GM19467 (cell line): ENCODE results near the gene ZNF446.
A peak's percentile ranks its signal among the peaks of the same experiment; 100 is the strongest.
"Not testable (repeated sequence)": the region's sequence is repeated elsewhere in the genome, so short reads cannot be mapped to it uniquely, and the experiment has no call there.

ENCODE experiments used
- ATAC-seq: cut with Tn5 transposase; IDR thresholded peaks from one replicate; pipeline ENCODE4 v1.9.1; 2021; ENCODE audit warnings: mild to moderate bottlenecking, moderate library complexity; ENCODE audit not compliant: unreplicated experiment

The ZNF446 gene

GRCh38 chr19:58469241-58470013 lies 6.7 kb upstream of the ZNF446 start:
- ATAC-seq: no peak

GRCh38 chr19:58470837-58471543 lies 5.2 kb upstream of the ZNF446 start:
- not testable (repeated sequence) for ATAC-seq

GRCh38 chr19:58471736-58472135 lies 4.4 kb upstream of the ZNF446 start:
- no peak for ATAC-seq

- no peak for ATAC-seq
These were observed 2.4 kb upstream of the ZNF446 start for GRCh38 chr19:58473775-58474174.

GRCh38 chr19:58474291-58474996 lies 1.7 kb upstream of the ZNF446 start:
- no peak for ATAC-seq

- peak; percentile 4 for ATAC-seq
These were observed 997 bp upstream of the ZNF446 start for GRCh38 chr19:58474997-58475713.

GRCh38 chr19:58476498-58477015 lies 405 bp downstream of the ZNF446 start:
- ATAC-seq: no peak

- ATAC-seq: no peak
These were observed 978 bp downstream of the ZNF446 start for GRCh38 chr19:58477130-58477529.

- no peak for ATAC-seq
These were observed 1.7 kb downstream of the ZNF446 start for GRCh38 chr19:58477871-58478270.

GRCh38 chr19:58479303-58479702 lies 3.2 kb downstream of the ZNF446 start:
- no peak for ATAC-seq

GRCh38 chr19:58479736-58480480 lies 3.8 kb downstream of the ZNF446 start:
- no peak for ATAC-seq

GRCh38 chr19:58480481-58480830 lies 4.3 kb downstream of the ZNF446 start:
- ATAC-seq: no peak

- ATAC-seq: no peak
These were observed 4.7 kb downstream of the ZNF446 start for GRCh38 chr19:58480831-58481230.

GRCh38 chr19:58482372-58482771 lies 6.2 kb downstream of the ZNF446 start:
- ATAC-seq: no peak

GRCh38 chr19:58483776-58484175 lies 7.6 kb downstream of the ZNF446 start:
- ATAC-seq: no peak

- ATAC-seq: not testable (repeated sequence)
These were observed 8.2 kb downstream of the ZNF446 start for GRCh38 chr19:58484349-58484748.

GRCh38 chr19:58491393-58491792 lies 15.2 kb downstream of the ZNF446 start:
- no peak for ATAC-seq

GRCh38 chr19:58492265-58492664 lies 16.1 kb downstream of the ZNF446 start:
- no peak for ATAC-seq

GRCh38 chr19:58497634-58498170 lies 21.6 kb downstream of the ZNF446 start:
- no peak for ATAC-seq
